HCT116 (cell line): ENCODE data around the gene SAMD1. TPM values are rescaled to one million over a fixed set of nuclear protein-coding genes. Genes with fewer than 3 reads are reported as not detected.

Source experiments
- ATAC-seq: fragments of 200-7000 bp; cut with Tn5 transposase; 2 replicates; pipeline ENCODE4 v1.9.1; 2020; ENCODE audit warnings: mild to moderate bottlenecking, moderate library complexity
- BruUV-seq: library from RNA; stranded (reverse); fragments of 400-500 nt; replicated peaks from 2 replicates; lab custom pipeline; 2021; lab: Mats Ljungman, UMichigan
- CTCF ChIA-PET: fragments of 300-600 bp; sonication (Branson Sonifier 250); formaldehyde crosslinking; loops from one replicate; lab custom pipeline; 2021; ENCODE audit warnings: antibody characterized with exemption; lab: Charles Lee
- POLR2A ChIA-PET: fragments of 300-600, 350-600 bp; sonication (Branson Sonifier 250); formaldehyde crosslinking; loops from one replicate; lab custom pipeline; 2021; ENCODE audit warnings: antibody characterized with exemption; lab: Charles Lee
- RAD21 ChIA-PET, 2 experiments: fragments of 300-600 bp; sonication (Branson Sonifier 250); formaldehyde crosslinking; loops; one replicate each; lab custom pipeline; 2023; ENCODE audit warnings: low total read pairs in 2 of 2; ENCODE audit not compliant: uncharacterized antibody in 2 of 2, unreplicated experiment in 2 of 2, low non-redundant PET in 1 of 2; lab: Charles Lee
- DNase-seq: peaks from one replicate; pipeline ENCODE4 v3.0.0-alpha.2; 2010; ENCODE audit warnings: low read depth, low spot score
- H2AFZ ChIP-seq: fragments of 200-600 bp; shearing (Covaris generic), sonication (generic); 2 replicates; pipeline ENCODE4 v1.6.1; 2017; ENCODE audit warnings: low read depth, mixed run types, mixed read lengths, antibody characterized with exemption, low read length; ENCODE audit not compliant: poor library complexity, severe bottlenecking
- H3K27ac ChIP-seq: 2 replicates; pipeline ENCODE4 v1.5.1; 2012; ENCODE audit warnings: low read depth, low read length
- H3K27me3 ChIP-seq: fragments of 200-600 bp; sonication (generic); 2 replicates; pipeline ENCODE4 v1.6.1; 2016; ENCODE audit warnings: mixed run types, low read length, mixed read lengths; ENCODE audit not compliant: insufficient read depth
- H3K36me3 ChIP-seq, 2 experiments: fragments of 200-500 bp in 1 of 2; fragments of 200-600 bp in 1 of 2; sonication (Bioruptor generic) in 1 of 2; sonication (generic) in 1 of 2; 2 replicates each; pipeline versions ENCODE4 v1.5.1 to v1.6.1; 2014 to 2016; ENCODE audit warnings: low read length in 2 of 2, inconsistent platforms in 1 of 2, mixed read lengths in 1 of 2, mixed run types in 1 of 2; ENCODE audit not compliant: insufficient read depth in 2 of 2, control insufficient read depth in 1 of 2
- H3K4me1 ChIP-seq, 2 experiments: fragments of 200-600 bp in 1 of 2; sonication (generic) in 1 of 2; 2 replicates each; pipeline versions ENCODE4 v1.5.1 to v1.6.1; 2012 to 2017; ENCODE audit warnings: low read length in 2 of 2, inconsistent platforms in 1 of 2, mild to moderate bottlenecking in 1 of 2, mixed read lengths in 1 of 2, mixed run types in 1 of 2, moderate library complexity in 1 of 2; ENCODE audit not compliant: insufficient read depth in 2 of 2, control insufficient read depth in 1 of 2
- H3K4me2 ChIP-seq: fragments of 200-600 bp; sonication (generic); 2 replicates; pipeline ENCODE4 v1.6.1; 2017; ENCODE audit warnings: mixed run types, low read length, mixed read lengths
- H3K4me3 ChIP-seq, 2 experiments: fragments of 200-600 bp in 1 of 2; sonication (generic) in 1 of 2; replicated peaks in 1 of 2; 2 replicates each; pipeline ENCODE4 v1.5.1; 2011 to 2016; ENCODE audit warnings: low read length in 2 of 2, control low read depth in 1 of 2, low read depth in 1 of 2, mild to moderate bottlenecking in 1 of 2, mixed read lengths in 1 of 2, mixed run types in 1 of 2
- H3K79me2 ChIP-seq: fragments of 200-600 bp; sonication (generic); 2 replicates; pipeline ENCODE4 v1.6.1; 2017; ENCODE audit warnings: mild to moderate bottlenecking, mixed run types, low read length, moderate library complexity, mixed read lengths; ENCODE audit not compliant: insufficient read depth
- H3K9ac ChIP-seq: fragments of 200-600 bp; sonication (generic); 2 replicates; pipeline ENCODE4 v1.6.1; 2016; ENCODE audit warnings: low read length, mixed read lengths
- H3K9me2 ChIP-seq: fragments of 200-600 bp; sonication (generic), shearing (Covaris generic); 2 replicates; pipeline ENCODE4 v1.6.1; 2017; ENCODE audit warnings: mixed run types, mild to moderate bottlenecking, moderate library complexity; ENCODE audit not compliant: insufficient read depth
- H3K9me3 ChIP-seq, 2 experiments: fragments of 200-500 bp in 1 of 2; fragments of 200-600 bp in 1 of 2; sonication (Bioruptor generic) in 1 of 2; sonication (generic) in 1 of 2; 2 replicates each; pipeline ENCODE4 v1.6.1; 2014 to 2017; ENCODE audit warnings: low read length in 2 of 2, mixed read lengths in 2 of 2, inconsistent platforms in 1 of 2, low read depth in 1 of 2, mild to moderate bottlenecking in 1 of 2, mixed run types in 1 of 2, moderate library complexity in 1 of 2; ENCODE audit not compliant: control insufficient read depth in 1 of 2, insufficient read depth in 1 of 2
- H4K20me1 ChIP-seq: fragments of 200-600 bp; sonication (generic), shearing (Covaris generic); 2 replicates; pipeline ENCODE4 v1.6.1; 2017; ENCODE audit warnings: mixed run types, mild to moderate bottlenecking, moderate library complexity; ENCODE audit not compliant: insufficient read depth
- CBX3 ChIP-seq: IDR thresholded peaks from 2 replicates; pipeline ENCODE4 v1.6.1; 2012; ENCODE audit warnings: low read depth
- SP1 ChIP-seq: IDR thresholded peaks from 2 replicates; pipeline ENCODE4 v1.6.1; 2012; ENCODE audit warnings: low read depth
- SRF ChIP-seq: IDR thresholded peaks from 2 replicates; pipeline ENCODE4 v1.6.1; 2012; ENCODE audit warnings: low read depth
- YY1 ChIP-seq: IDR thresholded peaks from 2 replicates; pipeline ENCODE4 v1.6.1; 2011; ENCODE audit warnings: low read length, low read depth, moderate library complexity, mild to moderate bottlenecking; ENCODE audit not compliant: insufficient replicate concordance; ENCODE audit errors: extremely low read depth
- intact Hi-C: fragments of 100-400 bp; cut with micrococcal nuclease; formaldehyde crosslinking; loops from 2 replicates; pipeline ENCODE4 v1.10.0; 2022
- total RNA-seq: library from RNA; stranded (reverse); gene quantifications from one replicate; pipeline ENCODE4 v1.2.1, GENCODE V29; 2021; ENCODE audit not compliant: unreplicated experiment
- TF ChIP-seq, protein P1 (sequence below), 3 experiments: fragments of 200-600 bp in 1 of 3; sonication (generic) in 1 of 3; IDR thresholded peaks in 2 of 3; conservative IDR thresholded peaks in 1 of 3; 2 replicates each; pipeline ENCODE4 v1.5.1; 2012 to 2017; ENCODE audit warnings: low read depth in 2 of 3, low read length in 2 of 3, antibody characterized with exemption in 1 of 3, borderline replicate concordance in 1 of 3, control low read depth in 1 of 3, mild to moderate bottlenecking in 1 of 3, mixed read lengths in 1 of 3, mixed run types in 1 of 3, moderate library complexity in 1 of 3; ENCODE audit not compliant: insufficient read depth in 1 of 3
- TF ChIP-seq, protein P2 (sequence below): IDR thresholded peaks from 2 replicates; pipeline ENCODE4 v1.6.1; 2012

SAMD1 gene
- total RNA-seq, 1 experiment from 2014 or later, result 62.9 TPM

DNA sequence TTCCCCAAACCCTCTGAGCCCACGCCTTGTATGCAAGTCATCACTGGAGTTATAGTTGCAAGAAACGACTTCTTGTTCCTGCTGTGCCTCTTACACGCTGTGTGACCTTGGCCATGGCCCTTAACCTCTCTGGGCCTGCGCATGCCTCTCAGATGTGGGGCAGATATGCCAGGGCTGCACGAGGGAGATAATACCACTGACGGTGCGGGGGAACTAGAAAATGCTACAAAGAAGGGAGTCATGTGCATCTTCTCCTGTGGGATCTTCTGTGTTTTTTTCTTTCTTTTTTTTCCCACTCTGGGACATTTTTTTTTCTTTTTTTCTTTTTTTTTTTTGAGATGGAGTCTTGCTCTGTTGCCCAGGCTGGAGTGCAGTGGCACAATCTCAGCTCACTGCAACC lies 4.3 kb upstream of the SAMD1 start (continued):
- TF ChIP-seq YY1 (no peak), SP1 (no peak)
- TF ChIP-seq, protein P1, sequence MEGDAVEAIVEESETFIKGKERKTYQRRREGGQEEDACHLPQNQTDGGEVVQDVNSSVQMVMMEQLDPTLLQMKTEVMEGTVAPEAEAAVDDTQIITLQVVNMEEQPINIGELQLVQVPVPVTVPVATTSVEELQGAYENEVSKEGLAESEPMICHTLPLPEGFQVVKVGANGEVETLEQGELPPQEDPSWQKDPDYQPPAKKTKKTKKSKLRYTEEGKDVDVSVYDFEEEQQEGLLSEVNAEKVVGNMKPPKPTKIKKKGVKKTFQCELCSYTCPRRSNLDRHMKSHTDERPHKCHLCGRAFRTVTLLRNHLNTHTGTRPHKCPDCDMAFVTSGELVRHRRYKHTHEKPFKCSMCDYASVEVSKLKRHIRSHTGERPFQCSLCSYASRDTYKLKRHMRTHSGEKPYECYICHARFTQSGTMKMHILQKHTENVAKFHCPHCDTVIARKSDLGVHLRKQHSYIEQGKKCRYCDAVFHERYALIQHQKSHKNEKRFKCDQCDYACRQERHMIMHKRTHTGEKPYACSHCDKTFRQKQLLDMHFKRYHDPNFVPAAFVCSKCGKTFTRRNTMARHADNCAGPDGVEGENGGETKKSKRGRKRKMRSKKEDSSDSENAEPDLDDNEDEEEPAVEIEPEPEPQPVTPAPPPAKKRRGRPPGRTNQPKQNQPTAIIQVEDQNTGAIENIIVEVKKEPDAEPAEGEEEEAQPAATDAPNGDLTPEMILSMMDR (IDR thresholded peaks at IDR 0.05 in 2 of 3, conservative IDR thresholded peaks at IDR 0.05 in 1 of 3; ENCODE audit: borderline replicate concordance in 1 of 3, insufficient read depth in 1 of 3, low read depth in 2 of 3, low read length in 2 of 3), result no peak
- TF ChIP-seq, protein P2, sequence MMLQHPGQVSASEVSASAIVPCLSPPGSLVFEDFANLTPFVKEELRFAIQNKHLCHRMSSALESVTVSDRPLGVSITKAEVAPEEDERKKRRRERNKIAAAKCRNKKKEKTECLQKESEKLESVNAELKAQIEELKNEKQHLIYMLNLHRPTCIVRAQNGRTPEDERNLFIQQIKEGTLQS, result no peak

DNA sequence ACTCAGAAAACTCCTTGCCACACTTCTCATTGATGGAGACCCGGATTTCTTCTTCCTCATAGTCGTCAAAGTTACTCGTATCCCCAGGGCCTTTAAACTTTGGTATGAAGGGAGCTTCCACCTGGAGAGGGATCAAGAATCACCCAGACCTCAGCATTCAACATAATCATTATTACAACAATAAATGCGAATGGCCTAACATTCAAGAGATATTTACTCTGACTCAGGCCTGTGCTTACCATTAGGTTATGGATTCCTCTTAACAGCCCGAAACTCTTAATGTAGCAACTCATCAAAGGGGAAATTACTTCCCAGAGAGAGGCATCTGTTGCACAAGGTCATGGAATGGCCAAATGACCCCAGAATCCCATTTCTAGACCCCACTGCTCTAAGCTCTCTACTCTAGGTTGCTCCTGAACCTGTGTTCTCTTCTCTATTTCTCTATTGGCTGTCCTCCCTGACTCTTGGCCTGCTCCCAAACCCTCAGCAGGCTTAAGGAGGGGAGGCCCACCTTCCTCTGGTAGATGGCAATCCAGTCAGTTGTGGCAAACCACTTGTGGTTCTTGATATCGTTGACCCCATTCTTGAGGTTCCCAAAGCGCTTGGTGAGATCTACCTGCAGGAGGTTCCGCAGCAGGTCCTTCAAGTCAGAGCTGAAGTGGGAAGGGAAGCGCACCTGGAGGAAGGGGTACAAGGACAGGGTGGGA lies 2.7 kb upstream of the SAMD1 start:
- Histone ChIP-seq H3K79me2 (no peaks in the 10 kb centered on the region), H3K9me2 (no peaks in the 10 kb centered on the region), H3K4me1 (peaks cover 12 to 19% of the 10 kb centered on the region in 2 experiments), H3K4me3 (no peak overlapping the region), H4K20me1 (no peaks in the 10 kb centered on the region), H2AFZ (no peak overlapping the region), H3K9ac (no peak overlapping the region), H3K27me3 (no peaks in the 10 kb centered on the region), H3K9me3 (peaks cover 3 to 7% of the 10 kb centered on the region in 2 experiments; a peak in 1 of 4 replicates), H3K27ac (no peak overlapping the region), H3K36me3 (peaks cover 0 to 6% of the 10 kb centered on the region in 2 experiments; a peak in 1 of 4 replicates), H3K4me2 (no peak overlapping the region)
- CTCF ChIA-PET, result interaction anchor here (0.6 kb wide), 1 partner anchor 22 kb away, joined by 3 read pairs; no protein-coding TSS in a partner anchor
- POLR2A ChIA-PET, result no interaction called here
- BruUV-seq, result no TSS peak
- DNase-seq, result no peak
- no peak for ATAC-seq
- intact Hi-C loops, result no loop called here
- RAD21 ChIA-PET, result no interaction called here
- TF ChIP-seq SRF (no peak), CBX3 (peak; percentile 52; the same call in 1 of the 2 replicates)
